Mesenchymal stem cell (in vitro differentiated cells and primary cell): ENCODE data around the gene USF3.

Experiments
- DNase-seq: peaks from one replicate; pipeline ENCODE4 v3.0.0-alpha.2; 2013
- H2AFZ ChIP-seq: one replicate; pipeline ENCODE4 v1.6.1; 2013; ENCODE audit warnings: low read depth, mild to moderate bottlenecking, control low read depth, inconsistent platforms, low read length, moderate library complexity
- H2AK5ac ChIP-seq: 2 replicates; pipeline ENCODE4 v1.6.1; 2013; ENCODE audit warnings: low read length, moderate library complexity, mild to moderate bottlenecking, inconsistent platforms; ENCODE audit not compliant: severe bottlenecking
- H2BK120ac ChIP-seq: one replicate; pipeline ENCODE4 v1.6.1; 2013; ENCODE audit warnings: low read depth, mild to moderate bottlenecking, inconsistent platforms, low read length, moderate library complexity
- H2BK12ac ChIP-seq, 2 experiments: one replicate each; pipeline ENCODE4 v1.6.1; 2013; ENCODE audit warnings: inconsistent platforms in 2 of 2, low read length in 2 of 2, mild to moderate bottlenecking in 2 of 2, moderate library complexity in 2 of 2, control low read depth in 1 of 2
- H2BK15ac ChIP-seq: one replicate; pipeline ENCODE4 v1.6.1; 2013; ENCODE audit warnings: mild to moderate bottlenecking, low read depth, inconsistent platforms; ENCODE audit not compliant: poor library complexity, severe bottlenecking
- H2BK5ac ChIP-seq: 2 replicates; pipeline ENCODE4 v1.6.1; 2013; ENCODE audit warnings: low read depth, mild to moderate bottlenecking, low read length, control low read depth, inconsistent platforms; ENCODE audit not compliant: poor library complexity, severe bottlenecking
- H3K14ac ChIP-seq, 2 experiments: one replicate each; pipeline ENCODE4 v1.6.1; 2013; ENCODE audit warnings: inconsistent platforms in 2 of 2, low read length in 2 of 2, control low read depth in 1 of 2, mild to moderate bottlenecking in 1 of 2, moderate library complexity in 1 of 2
- H3K18ac ChIP-seq, 2 experiments: one replicate each; pipeline ENCODE4 v1.6.1; 2013; ENCODE audit warnings: inconsistent platforms in 2 of 2, low read length in 2 of 2, control low read depth in 1 of 2, low read depth in 1 of 2, mild to moderate bottlenecking in 1 of 2
- H3K23ac ChIP-seq, 2 experiments: one replicate each; pipeline ENCODE4 v1.6.1; 2013; ENCODE audit warnings: inconsistent platforms in 2 of 2, low read length in 2 of 2, mild to moderate bottlenecking in 2 of 2, moderate library complexity in 2 of 2, control low read depth in 1 of 2
- H3K27ac ChIP-seq: 2 replicates; pipeline ENCODE4 v1.5.1; 2013; ENCODE audit warnings: mild to moderate bottlenecking, moderate library complexity, low read length, control low read depth, inconsistent platforms; ENCODE audit not compliant: poor library complexity, severe bottlenecking
- H3K27me3 ChIP-seq, 2 experiments: 2 replicates each; pipeline versions ENCODE4 v1.6.1 to v1.7.0; 2013; ENCODE audit warnings: low read length in 2 of 2, mild to moderate bottlenecking in 2 of 2, moderate library complexity in 2 of 2, control low read depth in 1 of 2, inconsistent platforms in 1 of 2; ENCODE audit not compliant: control insufficient read depth in 1 of 2, insufficient read depth in 1 of 2
- H3K36me3 ChIP-seq, 2 experiments: 2 replicates each; pipeline versions ENCODE4 v1.6.1 to v1.7.0; 2013; ENCODE audit warnings: low read length in 2 of 2, control low read depth in 1 of 2, inconsistent platforms in 1 of 2, low read depth in 1 of 2, mild to moderate bottlenecking in 1 of 2; ENCODE audit not compliant: insufficient read depth in 2 of 2, control insufficient read depth in 1 of 2
- H3K4ac ChIP-seq, 2 experiments: one replicate each; pipeline ENCODE4 v1.6.1; 2013; ENCODE audit warnings: inconsistent platforms in 2 of 2, low read length in 2 of 2, mild to moderate bottlenecking in 2 of 2, moderate library complexity in 2 of 2, control low read depth in 1 of 2, low read depth in 1 of 2
- H3K4me1 ChIP-seq: 2 replicates; pipeline ENCODE4 v1.6.1; 2013; ENCODE audit warnings: low read depth, low read length, control low read depth; ENCODE audit not compliant: control insufficient read depth, insufficient read depth
- H3K4me2 ChIP-seq: 2 replicates; pipeline ENCODE4 v1.6.1; 2013; ENCODE audit warnings: low read length, mild to moderate bottlenecking, inconsistent platforms; ENCODE audit not compliant: poor library complexity, severe bottlenecking
- H3K4me3 ChIP-seq, 2 experiments: 2 replicates each; pipeline versions ENCODE4 v1.5.1 to v1.7.0; 2013; ENCODE audit warnings: low read length in 2 of 2, mild to moderate bottlenecking in 2 of 2, control low read depth in 1 of 2, low read depth in 1 of 2; ENCODE audit not compliant: insufficient read depth in 1 of 2
- H3K79me1 ChIP-seq: replicated peaks from 2 replicates; pipeline ENCODE4 v1.6.1; 2013; ENCODE audit warnings: mild to moderate bottlenecking, control low read depth, low read length, inconsistent platforms; ENCODE audit not compliant: poor library complexity, severe bottlenecking
- H3K9ac ChIP-seq: 2 replicates; pipeline ENCODE4 v1.7.0; 2013; ENCODE audit warnings: mild to moderate bottlenecking, low read length, moderate library complexity
- H3K9me3 ChIP-seq: 2 replicates; pipeline ENCODE4 v1.7.0; 2013; ENCODE audit warnings: mild to moderate bottlenecking, low read length; ENCODE audit not compliant: control insufficient read depth
- H4K8ac ChIP-seq: one replicate; pipeline ENCODE4 v1.6.1; 2013; ENCODE audit warnings: inconsistent platforms, mild to moderate bottlenecking, low read length, moderate library complexity
- H4K91ac ChIP-seq: one replicate; pipeline ENCODE4 v1.6.1; 2013; ENCODE audit warnings: mild to moderate bottlenecking, low read length, inconsistent platforms
- WGBS: methylation state at CpG from one replicate; pipeline ENCODE4 v1.1.7; 2013; ENCODE audit warnings: mixed read lengths; 5-methylcytosine and 5-hydroxymethylcytosine counted together

USF3 gene

DNA sequence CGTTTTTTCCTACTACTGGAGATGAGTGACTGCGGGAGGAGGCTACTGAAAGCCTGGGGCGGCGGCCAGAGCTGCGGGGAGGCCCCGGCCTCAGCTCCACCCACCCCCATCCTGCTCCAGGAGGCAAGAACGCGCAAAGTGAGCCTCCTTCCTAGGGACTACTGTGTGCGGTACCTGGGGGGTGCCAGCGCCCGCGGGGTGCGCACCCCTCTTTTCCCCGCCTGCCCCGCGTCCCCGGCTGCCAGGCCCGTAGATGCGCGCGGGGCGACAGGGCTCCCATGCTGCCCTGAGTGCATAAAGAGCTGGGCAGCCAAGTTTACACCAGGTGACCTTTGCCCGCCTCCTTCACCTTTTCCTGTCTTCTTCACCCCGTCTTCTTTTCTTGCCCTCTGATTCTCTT is 2.5 kb upstream of the USF3 start:
- Histone ChIP-seq H3K4ac (no peak overlapping the region), H3K36me3 (no peaks in the 10 kb centered on the region), H3K9me3 (no peaks in the 10 kb centered on the region)

GRCh38 chr3:113698213-113698742 is 1.8 kb upstream of the USF3 start:
- Histone ChIP-seq H2BK12ac (no peak overlapping the region), H2AFZ (no peak overlapping the region), H3K4ac (no peak overlapping the region), H3K27me3 (no peaks in the 10 kb centered on the region), H2BK120ac (no peak overlapping the region), H3K18ac (no peak overlapping the region), H4K8ac (no peak overlapping the region), H3K27ac (no peak overlapping the region), H3K4me2 (no peak overlapping the region), H3K9ac (peak overlapping the region; percentile 91), H2BK5ac (no peak overlapping the region), H3K36me3 (no peaks in the 10 kb centered on the region), H3K4me3 (peak overlapping the region in 1 of 2 experiments; percentile 92), H3K9me3 (no peaks in the 10 kb centered on the region), H3K23ac (no peak overlapping the region), H2BK15ac (no peak overlapping the region), H3K4me1 (peaks cover 6% of the 10 kb centered on the region), H4K91ac (no peak overlapping the region), H2AK5ac (no peak overlapping the region), H3K14ac (no peak overlapping the region), H3K79me1 (peaks cover 20% of the 10 kb centered on the region)
- DNase-seq, result no peak
- 90% methylated on average over 6 of the region's 6 CpGs for WGBS

More for the DNA sequence above, 2.5 kb upstream of the USF3 start:
- Histone ChIP-seq H3K4me2 (peak overlapping the region; percentile 37), H2BK15ac (no peak overlapping the region), H2BK12ac (peak overlapping the region in 1 of 2 experiments; percentile 54), H3K9ac (peak overlapping the region; percentile 91), H3K14ac (no peak overlapping the region), H3K4me1 (peaks cover 6% of the 10 kb centered on the region), H2BK5ac (no peak overlapping the region), H2AK5ac (no peak overlapping the region), H3K27ac (no peak overlapping the region), H4K91ac (peak overlapping the region; percentile 68), H3K23ac (no peak overlapping the region), H2BK120ac (no peak overlapping the region), H3K4me3 (peak overlapping the region in 1 of 2 experiments; percentile 92), H3K79me1 (peaks cover 16% of the 10 kb centered on the region), H4K8ac (peak overlapping the region; percentile 90), H2AFZ (peak overlapping the region; percentile 69), H3K27me3 (no peaks in the 10 kb centered on the region), H3K18ac (peak overlapping the region in 1 of 2 experiments; percentile 21)
- WGBS, result 59% methylated on average over 18 of the region's 24 CpGs
- no peak for DNase-seq

DNA sequence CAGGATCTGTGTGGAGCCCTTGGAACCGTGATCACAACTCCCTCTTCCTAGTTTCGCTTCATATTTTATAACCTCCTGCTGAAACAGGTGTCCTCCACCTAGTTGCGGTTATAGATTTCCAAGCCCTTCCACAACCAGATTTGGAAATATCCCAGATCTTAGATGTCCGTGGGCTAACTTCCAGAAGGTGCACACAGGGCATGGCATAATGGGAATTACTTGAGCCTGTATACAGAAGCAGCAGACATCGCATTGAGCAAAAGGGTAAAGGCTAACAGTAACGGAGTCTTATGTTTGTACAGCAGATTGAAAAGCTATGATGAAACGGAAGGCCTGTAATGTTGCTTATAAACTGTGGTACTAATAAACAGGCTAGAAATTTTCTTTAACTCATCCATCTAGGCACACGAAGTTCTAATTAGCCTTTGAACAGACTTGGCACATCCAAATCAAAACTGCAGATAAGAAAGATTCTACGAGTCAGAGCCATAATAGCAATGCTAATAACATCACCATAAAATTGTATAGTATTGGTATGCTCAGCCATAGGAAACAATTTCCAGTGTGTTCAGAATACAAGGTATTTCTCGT is 1.2 kb upstream of the USF3 start:
- H2BK12ac ChIP-seq, result peak overlapping the region in 1 of 2 experiments; percentile 39
- peak overlapping the region; percentile 61 to 92 for H3K4me3 ChIP-seq
- peaks cover 6% of the 10 kb centered on the region for H3K4me1 ChIP-seq
- H2AFZ ChIP-seq, result peak overlapping the region; percentile 33
- H2BK120ac ChIP-seq, result no peak overlapping the region
- H3K4me2 ChIP-seq, result peak overlapping the region; percentile 97
- peak; percentile 55 for DNase-seq
- H2AK5ac ChIP-seq, result peak overlapping the region; percentile 77
- peak overlapping the region; percentile 87 for H4K8ac ChIP-seq
- H3K18ac ChIP-seq, result peak overlapping the region; percentile 73 to 75
- no peaks in the 10 kb centered on the region for H3K9me3 ChIP-seq
- H2BK15ac ChIP-seq, result peak overlapping the region; percentile 57
- no peaks in the 10 kb centered on the region for H3K36me3 ChIP-seq
- 38% methylated on average over 7 of the region's 10 CpGs for WGBS
- peak overlapping the region; percentile 91 for H3K9ac ChIP-seq
- H3K79me1 ChIP-seq, result peaks cover 22% of the 10 kb centered on the region
- no peak overlapping the region for H2BK5ac ChIP-seq
- H3K4ac ChIP-seq, result peak overlapping the region; percentile 57 to 65
- peak overlapping the region; percentile 70 for H4K91ac ChIP-seq
- H3K23ac ChIP-seq, result no peak overlapping the region
- peak overlapping the region; percentile 91 for H3K27ac ChIP-seq
- H3K14ac ChIP-seq, result peak overlapping the region in 1 of 2 experiments; percentile 86
- no peaks in the 10 kb centered on the region for H3K27me3 ChIP-seq

DNA sequence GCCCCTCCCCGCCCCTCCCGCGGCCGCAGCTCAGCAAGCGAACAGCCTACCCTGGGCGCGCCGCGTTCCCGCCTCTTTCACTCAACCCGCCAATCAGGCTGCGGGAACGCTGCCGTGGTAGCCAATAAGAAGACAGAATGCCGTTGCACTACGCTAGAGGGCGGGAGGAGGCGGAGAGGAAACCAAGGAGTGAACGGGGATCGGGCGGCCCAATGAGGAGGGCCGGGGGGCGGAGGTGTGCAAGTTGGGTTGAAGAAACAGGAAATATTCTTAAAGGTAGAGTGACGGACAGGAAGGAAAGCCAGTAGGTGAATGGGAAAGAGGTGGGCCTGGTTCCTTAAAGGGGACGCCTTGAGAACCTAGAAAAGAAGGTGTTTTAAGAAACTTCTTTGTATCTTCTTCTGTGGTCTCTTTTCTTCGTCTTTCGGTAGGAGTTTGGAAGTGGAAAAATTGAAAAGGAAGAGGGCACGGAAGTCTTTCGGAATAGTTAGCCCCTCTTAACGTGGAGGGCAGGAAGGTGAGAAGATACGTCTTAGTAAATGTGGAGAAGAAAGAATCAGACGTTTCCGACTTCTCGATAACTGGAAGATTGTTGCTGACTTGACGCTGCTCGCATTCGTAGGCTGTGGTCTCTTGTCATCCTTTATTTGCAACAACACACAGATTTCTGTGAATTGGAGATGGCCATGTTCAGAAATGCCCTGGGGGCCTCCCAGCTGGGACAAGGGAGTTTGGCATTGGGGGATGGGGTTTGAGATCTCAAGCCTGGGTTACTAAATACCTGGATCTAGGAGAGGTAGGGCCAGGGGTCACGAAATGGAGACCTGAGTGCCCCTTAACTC is 437 bp upstream of the USF3 start:
- WGBS, result under 1% methylated on average over 32 of the region's 38 CpGs
- peak overlapping the region; percentile 33 for H2AFZ ChIP-seq
- H3K4me2 ChIP-seq, result peak overlapping the region; percentile 97
- H3K9ac ChIP-seq, result peak overlapping the region; percentile 91
- peaks cover 23% of the 10 kb centered on the region for H3K79me1 ChIP-seq
- peak overlapping the region; percentile 57 for H2BK15ac ChIP-seq
- H3K18ac ChIP-seq, result peak overlapping the region; percentile 73 to 75
- H3K27ac ChIP-seq, result peak overlapping the region; percentile 91
- H3K14ac ChIP-seq, result peak overlapping the region in 1 of 2 experiments; percentile 86
- peak overlapping the region; percentile 87 for H4K8ac ChIP-seq
- no peaks in the 10 kb centered on the region for H3K27me3 ChIP-seq
- peak overlapping the region in 1 of 2 experiments; percentile 28 for H2BK12ac ChIP-seq
- peak overlapping the region; percentile 70 for H4K91ac ChIP-seq
- no peak overlapping the region for H2BK120ac ChIP-seq
- H2BK5ac ChIP-seq, result no peak overlapping the region
- H2AK5ac ChIP-seq, result peak overlapping the region; percentile 77
- H3K4me1 ChIP-seq, result peaks cover 6% of the 10 kb centered on the region
- H3K9me3 ChIP-seq, result no peaks in the 10 kb centered on the region
- peak overlapping the region; percentile 57 to 65 for H3K4ac ChIP-seq
- no peaks in the 10 kb centered on the region for H3K36me3 ChIP-seq
- DNase-seq, result peak; percentile 99
- peak overlapping the region; percentile 92 to 99 for H3K4me3 ChIP-seq
- H3K23ac ChIP-seq, result no peak overlapping the region
